ENCODE results near the gene HLCS.

Gene HLCS

GRCh38 chr21:36709868-36710728, 256.4 kb downstream of the HLCS start:
- TF ChIP-seq, protein P1, sequence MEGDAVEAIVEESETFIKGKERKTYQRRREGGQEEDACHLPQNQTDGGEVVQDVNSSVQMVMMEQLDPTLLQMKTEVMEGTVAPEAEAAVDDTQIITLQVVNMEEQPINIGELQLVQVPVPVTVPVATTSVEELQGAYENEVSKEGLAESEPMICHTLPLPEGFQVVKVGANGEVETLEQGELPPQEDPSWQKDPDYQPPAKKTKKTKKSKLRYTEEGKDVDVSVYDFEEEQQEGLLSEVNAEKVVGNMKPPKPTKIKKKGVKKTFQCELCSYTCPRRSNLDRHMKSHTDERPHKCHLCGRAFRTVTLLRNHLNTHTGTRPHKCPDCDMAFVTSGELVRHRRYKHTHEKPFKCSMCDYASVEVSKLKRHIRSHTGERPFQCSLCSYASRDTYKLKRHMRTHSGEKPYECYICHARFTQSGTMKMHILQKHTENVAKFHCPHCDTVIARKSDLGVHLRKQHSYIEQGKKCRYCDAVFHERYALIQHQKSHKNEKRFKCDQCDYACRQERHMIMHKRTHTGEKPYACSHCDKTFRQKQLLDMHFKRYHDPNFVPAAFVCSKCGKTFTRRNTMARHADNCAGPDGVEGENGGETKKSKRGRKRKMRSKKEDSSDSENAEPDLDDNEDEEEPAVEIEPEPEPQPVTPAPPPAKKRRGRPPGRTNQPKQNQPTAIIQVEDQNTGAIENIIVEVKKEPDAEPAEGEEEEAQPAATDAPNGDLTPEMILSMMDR (IDR thresholded peaks at IDR 0.05), result no peak

GRCh38 chr21:36709030-36709867, 257.2 kb downstream of the HLCS start:
- TF ChIP-seq, protein P1 (IDR thresholded peaks at IDR 0.05), result no peak

GRCh38 chr21:36708286-36709029, 258.0 kb downstream of the HLCS start:
- TF ChIP-seq, protein P1 (IDR thresholded peaks at IDR 0.05), result no peak

DNA sequence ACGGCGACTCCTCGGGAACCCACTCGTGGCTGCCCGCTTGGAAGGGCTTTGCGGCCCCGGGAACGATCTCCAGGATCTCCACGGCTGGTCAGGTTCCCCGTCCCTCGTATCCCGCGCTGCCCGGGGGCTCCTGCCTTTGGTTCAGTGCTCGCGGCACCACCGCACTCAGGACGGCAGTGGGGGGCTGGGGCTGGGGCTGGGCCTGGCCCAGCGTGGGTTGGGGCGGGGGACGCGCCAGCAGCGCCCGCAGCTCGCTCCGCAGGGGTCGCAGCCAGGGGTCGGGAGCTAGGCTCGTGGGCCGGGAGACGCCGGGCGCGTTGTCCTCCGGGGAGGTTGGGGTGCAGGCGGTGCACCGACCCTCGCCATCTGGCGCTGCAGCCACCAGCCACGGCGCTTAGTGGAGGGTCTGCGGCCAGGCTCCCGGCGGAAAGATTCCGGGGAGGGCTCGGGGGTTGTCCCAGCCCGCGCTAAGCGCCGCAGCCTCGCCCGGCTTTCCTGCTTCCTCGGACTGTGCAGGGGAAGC, 258.6 kb downstream of the HLCS start:
- TF ChIP-seq, protein P1 (IDR thresholded peaks at IDR 0.05), result no peak

GRCh38 chr21:36706951-36707762, 259.3 kb downstream of the HLCS start:
- TF ChIP-seq, protein P1 (IDR thresholded peaks at IDR 0.05), result no peak

DNA sequence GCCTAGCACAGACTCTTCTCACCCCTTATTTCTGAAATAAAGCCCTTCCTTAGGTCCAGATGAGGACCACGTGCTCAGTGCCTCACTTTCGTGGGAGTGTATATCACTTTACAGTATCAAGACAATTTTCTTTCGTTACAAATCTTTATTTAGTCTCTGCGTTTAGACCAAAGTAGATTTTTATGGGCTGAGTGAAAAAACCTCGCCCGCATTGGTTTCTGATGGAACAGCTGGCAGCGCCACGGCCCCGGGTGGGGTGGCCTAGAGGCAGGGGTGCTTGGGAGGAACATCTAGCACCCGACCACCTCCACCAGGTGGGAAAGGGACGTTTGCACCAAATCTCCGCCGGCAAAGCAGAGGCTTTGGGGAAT, 260.0 kb downstream of the HLCS start:
- TF ChIP-seq, protein P1 (IDR thresholded peaks at IDR 0.05), result no peak
